Adrenal gland (tissue), 5 donors: Measurements from ENCODE around the gene TBX1.

Experiments used
- CTCF ChIP-seq, 6 experiments: fragments of 450-650 bp in 4 of 6; fragments of 200-600 bp in 2 of 6; sonication (generic) in 1 of 6; IDR thresholded peaks; 1 replicate in 5 of 6; 2 replicates in 1 of 6; pipeline versions ENCODE4 v1.5.1 to v1.8.0; 2016 to 2021; ENCODE audit warnings: antibody characterized with exemption in 6 of 6, mild to moderate bottlenecking in 2 of 6, moderate library complexity in 1 of 6
- POLR2A ChIP-seq, 2 donors: fragments of 450-650 bp; IDR thresholded peaks; one replicate each; pipeline ENCODE4 v1.6.1; 2017; ENCODE audit warnings: antibody characterized with exemption in 2 of 2, mild to moderate bottlenecking in 2 of 2, moderate library complexity in 1 of 2
- donor health status: DM: no; HTN: no; CAD: no.

- no peak for TF ChIP-seq CTCF (IDR thresholded peaks at IDR 0.05)
- TF ChIP-seq POLR2A (IDR thresholded peaks at IDR 0.05) = no peak
Measured at GRCh38 chr22:19779685-19780268, 19.2 kb downstream of the TBX1 start.
